OCI-LY1 (cell line): ENCODE data around the gene FMN2.

ENCODE experiments used
- H2AFZ ChIP-seq: fragments of 200-600 bp; sonication (generic), shearing (Covaris generic); 2 replicates; pipeline ENCODE4 v1.6.0; 2014; ENCODE audit warnings: antibody characterized with exemption, mild to moderate bottlenecking, low read length
- H3F3A ChIP-seq: fragments of 200-600 bp; sonication (generic), shearing (Covaris generic); 2 replicates; pipeline ENCODE4 v1.6.0; 2014; ENCODE audit warnings: mild to moderate bottlenecking, antibody characterized with exemption, low read length, moderate library complexity; ENCODE audit not compliant: insufficient read depth
- H3K27ac ChIP-seq: fragments of 200-600 bp; sonication (generic); 2 replicates; pipeline ENCODE4 v1.5.1; 2014; ENCODE audit warnings: low read length, mixed run types, mild to moderate bottlenecking, low read depth; ENCODE audit not compliant: poor library complexity, severe bottlenecking
- H3K27me3 ChIP-seq: fragments of 200-600 bp; sonication (generic); 2 replicates; pipeline ENCODE4 v1.6.0; 2014; ENCODE audit warnings: antibody characterized with exemption, mild to moderate bottlenecking, low read length, moderate library complexity; ENCODE audit not compliant: insufficient read depth
- H3K36me3 ChIP-seq: fragments of 200-600 bp; sonication (generic); 2 replicates; pipeline ENCODE4 v1.6.1; 2014; ENCODE audit warnings: mild to moderate bottlenecking, antibody characterized with exemption, low read length, moderate library complexity, mixed read lengths; ENCODE audit not compliant: insufficient read depth
- H3K4me1 ChIP-seq: fragments of 200-600 bp; sonication (generic); 2 replicates; pipeline ENCODE4 v1.5.1; 2014; ENCODE audit warnings: mild to moderate bottlenecking, low read length, moderate library complexity; ENCODE audit not compliant: insufficient read depth, severe bottlenecking
- H3K4me2 ChIP-seq: fragments of 200-600 bp; sonication (generic), shearing (Covaris generic); 2 replicates; pipeline ENCODE4 v1.6.1; 2014; ENCODE audit warnings: low read length
- H3K4me3 ChIP-seq: fragments of 200-600 bp; sonication (generic); 2 replicates; pipeline ENCODE4 v1.5.1; 2014; ENCODE audit warnings: low read length, low read depth, mild to moderate bottlenecking, mixed read lengths; ENCODE audit not compliant: poor library complexity, severe bottlenecking
- H3K79me2 ChIP-seq: fragments of 200-600 bp; shearing (Covaris generic); 2 replicates; pipeline ENCODE4 v1.6.1; 2016; ENCODE audit warnings: mixed run types, low read length, mixed read lengths; ENCODE audit not compliant: insufficient read depth
- H3K9ac ChIP-seq: fragments of 200-600 bp; sonication (generic), shearing (Covaris generic); 2 replicates; pipeline ENCODE4 v1.6.1; 2014; ENCODE audit warnings: mild to moderate bottlenecking, low read length, mixed read lengths
- H3K9me2 ChIP-seq: fragments of 200-600 bp; sonication (generic), shearing (Covaris generic); 2 replicates; pipeline ENCODE4 v1.6.1; 2014; ENCODE audit warnings: low read depth, mild to moderate bottlenecking, low read length, mixed read lengths
- H3K9me3 ChIP-seq: fragments of 200-600 bp; shearing (Covaris generic); 2 replicates; pipeline ENCODE4 v1.6.1; 2014; ENCODE audit warnings: low read length, mixed read lengths
- H4K20me1 ChIP-seq: fragments of 200-600 bp; sonication (generic), shearing (Covaris generic); 2 replicates; pipeline ENCODE4 v1.6.0; 2016; ENCODE audit warnings: mild to moderate bottlenecking, low read length; ENCODE audit not compliant: insufficient read depth
- CTCF ChIP-seq: fragments of 200-600 bp; sonication (generic), shearing (Covaris generic); IDR thresholded peaks from 2 replicates; pipeline ENCODE4 v1.5.1; 2017; ENCODE audit warnings: mild to moderate bottlenecking, antibody characterized with exemption, low read length, moderate library complexity, mixed read lengths
- EZH2 ChIP-seq: fragments of 200-600 bp; sonication (generic), shearing (Covaris generic); IDR thresholded peaks from 2 replicates; pipeline ENCODE4 v1.8.0; 2017; ENCODE audit warnings: borderline replicate concordance, mixed run types, mild to moderate bottlenecking, antibody characterized with exemption, low read length, moderate library complexity, mixed read lengths

Gene FMN2

GRCh38 chr1:240492832-240493440 lies 401.3 kb downstream of the FMN2 start:
- Histone ChIP-seq H3F3A (no peaks in the 10 kb centered on the region), H3K4me3 (no peak overlapping the region), H2AFZ (no peak overlapping the region), H3K79me2 (no peaks in the 10 kb centered on the region), H4K20me1 (no peaks in the 10 kb centered on the region), H3K9me2 (no peaks in the 10 kb centered on the region), H3K9ac (no peak overlapping the region), H3K4me2 (no peak overlapping the region), H3K36me3 (no peaks in the 10 kb centered on the region), H3K9me3 (no peaks in the 10 kb centered on the region), H3K4me1 (no peaks in the 10 kb centered on the region), H3K27me3 (no peaks in the 10 kb centered on the region), H3K27ac (no peak overlapping the region)
- TF ChIP-seq EZH2, result no peak

GRCh38 chr1:240495601-240496000 lies 403.9 kb downstream of the FMN2 start:
- TF ChIP-seq EZH2 (no peak), CTCF (no peak)
- Histone ChIP-seq H3K4me2 (no peak overlapping the region), H2AFZ (no peak overlapping the region), H3K9me2 (no peaks in the 10 kb centered on the region), H3K4me1 (no peaks in the 10 kb centered on the region), H3K9ac (no peak overlapping the region), H3K36me3 (no peaks in the 10 kb centered on the region), H3K9me3 (no peaks in the 10 kb centered on the region), H4K20me1 (no peaks in the 10 kb centered on the region), H3F3A (no peaks in the 10 kb centered on the region), H3K4me3 (no peak overlapping the region), H3K79me2 (no peaks in the 10 kb centered on the region), H3K27me3 (no peaks in the 10 kb centered on the region), H3K27ac (no peak overlapping the region)

GRCh38 chr1:240496356-240496755 lies 404.7 kb downstream of the FMN2 start:
- TF ChIP-seq CTCF (no peak), EZH2 (no peak)

GRCh38 chr1:240496941-240497340 lies 405.3 kb downstream of the FMN2 start:
- no peaks in the 10 kb centered on the region for H3K79me2 ChIP-seq
- no peak overlapping the region for H3K4me2 ChIP-seq
- no peaks in the 10 kb centered on the region for H3K4me1 ChIP-seq
- TF ChIP-seq CTCF (no peak), EZH2 (no peak)
- H2AFZ ChIP-seq, result no peak overlapping the region
- H3K9me2 ChIP-seq, result no peaks in the 10 kb centered on the region
- no peaks in the 10 kb centered on the region for H3K9me3 ChIP-seq
- no peaks in the 10 kb centered on the region for H3F3A ChIP-seq
- no peaks in the 10 kb centered on the region for H4K20me1 ChIP-seq
- H3K27me3 ChIP-seq, result no peaks in the 10 kb centered on the region
- H3K36me3 ChIP-seq, result no peaks in the 10 kb centered on the region
- H3K4me3 ChIP-seq, result no peak overlapping the region
- no peak overlapping the region for H3K9ac ChIP-seq
- H3K27ac ChIP-seq, result no peak overlapping the region

More at GRCh38 chr1:240496356-240496755, 404.7 kb downstream of the FMN2 start:
- no peaks in the 10 kb centered on the region for H3K79me2 ChIP-seq
- H2AFZ ChIP-seq, result no peak overlapping the region
- no peak overlapping the region for H3K27ac ChIP-seq
- no peak overlapping the region for H3K4me2 ChIP-seq
- no peaks in the 10 kb centered on the region for H3K4me1 ChIP-seq
- H3K9me2 ChIP-seq, result no peaks in the 10 kb centered on the region
- H3K36me3 ChIP-seq, result no peaks in the 10 kb centered on the region
- no peaks in the 10 kb centered on the region for H3K27me3 ChIP-seq
- H3K4me3 ChIP-seq, result no peak overlapping the region
- no peak overlapping the region for H3K9ac ChIP-seq
- no peaks in the 10 kb centered on the region for H4K20me1 ChIP-seq
- H3K9me3 ChIP-seq, result no peaks in the 10 kb centered on the region
- H3F3A ChIP-seq, result no peaks in the 10 kb centered on the region
